T-helper 1 cell treated with Interleukin-12 subunit alpha and Interleukin-12 subunit beta and Interleukin-4 antibody, amounts not matched to agents 30 μg/mL and 1 μg/mL, for 36 hours (primary cell): Measurements from ENCODE around the gene HID1.

Source experiments
- H3K27ac Mint-ChIP-seq: one replicate; pipeline ENCODE4 v1.8.0; 2021; ENCODE audit warnings: mild to moderate bottlenecking, mixed read lengths
- H3K27me3 Mint-ChIP-seq: one replicate; pipeline ENCODE4 v1.8.0; 2021; ENCODE audit warnings: low read depth, mixed read lengths
- H3K36me3 Mint-ChIP-seq: one replicate; pipeline ENCODE4 v1.8.0; 2021; ENCODE audit warnings: low read depth, mixed read lengths
- H3K4me1 Mint-ChIP-seq: one replicate; pipeline ENCODE4 v1.8.0; 2021; ENCODE audit warnings: low read depth, mixed read lengths
- H3K4me3 Mint-ChIP-seq: one replicate; pipeline ENCODE4 v1.8.0; 2021; ENCODE audit warnings: mild to moderate bottlenecking, moderate library complexity, mixed read lengths
- H3K9me3 Mint-ChIP-seq: one replicate; pipeline ENCODE4 v1.8.0; 2021; ENCODE audit warnings: mixed read lengths

HID1 gene

GRCh38 chr17:74964246-74964761 lies 8.3 kb downstream of the HID1 start:
- Mint-ChIP-seq H3K36me3 (no peaks in the 10 kb centered on the region), H3K9me3 (no peaks in the 10 kb centered on the region), H3K27ac (no peak overlapping the region), H3K4me1 (peaks cover 6% of the 10 kb centered on the region), H3K4me3 (no peak overlapping the region), H3K27me3 (peaks cover 3% of the 10 kb centered on the region)

- peaks cover 3% of the 10 kb centered on the region for H3K27me3 Mint-ChIP-seq
Observed at GRCh38 chr17:74963656-74964055, 8.9 kb downstream of the HID1 start.

GRCh38 chr17:74962622-74963394 lies 9.8 kb downstream of the HID1 start:
- Mint-ChIP-seq H3K27ac (no peak overlapping the region), H3K4me3 (no peak overlapping the region), H3K27me3 (peaks cover 3% of the 10 kb centered on the region), H3K36me3 (no peaks in the 10 kb centered on the region), H3K4me1 (peaks cover 6% of the 10 kb centered on the region), H3K9me3 (no peaks in the 10 kb centered on the region)

More at GRCh38 chr17:74963656-74964055, 8.9 kb downstream of the HID1 start:
- Mint-ChIP-seq H3K4me3 (no peak overlapping the region), H3K9me3 (no peaks in the 10 kb centered on the region), H3K4me1 (peaks cover 6% of the 10 kb centered on the region), H3K36me3 (no peaks in the 10 kb centered on the region), H3K27ac (no peak overlapping the region)

GRCh38 chr17:74961657-74962350 lies 10.8 kb downstream of the HID1 start:
- Mint-ChIP-seq H3K36me3 (no peaks in the 10 kb centered on the region), H3K9me3 (no peaks in the 10 kb centered on the region), H3K27me3 (peaks cover 3% of the 10 kb centered on the region), H3K27ac (no peak overlapping the region), H3K4me1 (peaks cover 6% of the 10 kb centered on the region), H3K4me3 (no peak overlapping the region)

GRCh38 chr17:74960570-74961342 lies 11.8 kb downstream of the HID1 start:
- no peaks in the 10 kb centered on the region for H3K9me3 Mint-ChIP-seq
- peaks cover 6% of the 10 kb centered on the region for H3K4me1 Mint-ChIP-seq
- H3K36me3 Mint-ChIP-seq, result no peaks in the 10 kb centered on the region

GRCh38 chr17:74959826-74960515 lies 12.6 kb downstream of the HID1 start:
- Mint-ChIP-seq H3K4me1 (peaks cover 4% of the 10 kb centered on the region), H3K27ac (no peak overlapping the region), H3K36me3 (no peaks in the 10 kb centered on the region), H3K27me3 (peaks cover under 1% of the 10 kb centered on the region), H3K4me3 (no peak overlapping the region), H3K9me3 (no peaks in the 10 kb centered on the region)

More at GRCh38 chr17:74960570-74961342, 11.8 kb downstream of the HID1 start:
- Mint-ChIP-seq H3K4me3 (no peak overlapping the region), H3K27ac (no peak overlapping the region), H3K27me3 (peaks cover 3% of the 10 kb centered on the region)

GRCh38 chr17:74957935-74958740 lies 14.4 kb downstream of the HID1 start:
- Mint-ChIP-seq H3K4me1 (peaks cover 4% of the 10 kb centered on the region), H3K4me3 (no peak overlapping the region), H3K27me3 (no peaks in the 10 kb centered on the region), H3K36me3 (no peaks in the 10 kb centered on the region), H3K27ac (no peak overlapping the region), H3K9me3 (no peaks in the 10 kb centered on the region)

- Mint-ChIP-seq H3K27me3 (no peaks in the 10 kb centered on the region), H3K36me3 (no peaks in the 10 kb centered on the region), H3K9me3 (no peaks in the 10 kb centered on the region), H3K4me3 (no peak overlapping the region), H3K27ac (no peak overlapping the region), H3K4me1 (peaks cover 2% of the 10 kb centered on the region)
Observed at GRCh38 chr17:74956093-74956492, 16.5 kb downstream of the HID1 start.

- no peaks in the 10 kb centered on the region for H3K4me1 Mint-ChIP-seq
- H3K27ac Mint-ChIP-seq, result no peak overlapping the region
- no peaks in the 10 kb centered on the region for H3K9me3 Mint-ChIP-seq
- H3K27me3 Mint-ChIP-seq, result no peaks in the 10 kb centered on the region
- H3K4me3 Mint-ChIP-seq, result no peak overlapping the region
- H3K36me3 Mint-ChIP-seq, result no peaks in the 10 kb centered on the region
Observed at GRCh38 chr17:74954665-74955421, 17.7 kb downstream of the HID1 start.

- H3K27ac Mint-ChIP-seq, result no peak overlapping the region
- H3K4me1 Mint-ChIP-seq, result no peaks in the 10 kb centered on the region
- H3K4me3 Mint-ChIP-seq, result no peak overlapping the region
- no peaks in the 10 kb centered on the region for H3K36me3 Mint-ChIP-seq
- H3K27me3 Mint-ChIP-seq, result no peaks in the 10 kb centered on the region
- H3K9me3 Mint-ChIP-seq, result no peaks in the 10 kb centered on the region
Observed at GRCh38 chr17:74954115-74954514, 18.4 kb downstream of the HID1 start.

GRCh38 chr17:74953134-74953687 lies 19.3 kb downstream of the HID1 start:
- H3K36me3 Mint-ChIP-seq, result no peaks in the 10 kb centered on the region
- no peak overlapping the region for H3K27ac Mint-ChIP-seq
- no peak overlapping the region for H3K4me3 Mint-ChIP-seq
- no peaks in the 10 kb centered on the region for H3K4me1 Mint-ChIP-seq
- H3K9me3 Mint-ChIP-seq, result no peaks in the 10 kb centered on the region
- no peaks in the 10 kb centered on the region for H3K27me3 Mint-ChIP-seq

GRCh38 chr17:74952431-74953133 lies 20.0 kb downstream of the HID1 start:
- H3K9me3 Mint-ChIP-seq, result no peaks in the 10 kb centered on the region
- H3K4me1 Mint-ChIP-seq, result no peaks in the 10 kb centered on the region
- H3K27me3 Mint-ChIP-seq, result no peaks in the 10 kb centered on the region
- H3K27ac Mint-ChIP-seq, result no peak overlapping the region
- H3K4me3 Mint-ChIP-seq, result no peak overlapping the region
- H3K36me3 Mint-ChIP-seq, result no peaks in the 10 kb centered on the region
